ENCODE measurements around the gene LAMA3. TPM values are rescaled to one million over a fixed set of nuclear protein-coding genes. Genes with fewer than 3 reads are reported as not detected.

The LAMA3 gene
- total RNA-seq, 1 donor from 2014 or later: 9.4 TPM

GRCh38 chr18:23752796-23753195 is 63.5 kb downstream of the LAMA3 start:
- Mint-ChIP-seq H3K4me1 (ENCODE audit: unreplicated experiment) (peaks cover 4% of the 10 kb centered on the region), H3K9me3 (no peaks in the 10 kb centered on the region), H3K27ac (no peak overlapping the region), H3K36me3 (no peaks in the 10 kb centered on the region), H3K27me3 (peaks cover 4% of the 10 kb centered on the region), H3K4me3 (no peak overlapping the region)
- TF ChIP-seq CTCF (conservative IDR thresholded peaks at IDR 0.05): no peak
- DNase-seq (ENCODE audit: extremely low spot score, unreplicated experiment): no peak

GRCh38 chr18:23756590-23757436 is 67.6 kb downstream of the LAMA3 start:
- no peak overlapping the region for H3K27ac Mint-ChIP-seq
- TF ChIP-seq CTCF (conservative IDR thresholded peaks at IDR 0.05): no peak
- DNase-seq (ENCODE audit: extremely low spot score, unreplicated experiment): no peak

GRCh38 chr18:23757437-23757733 is 68.1 kb downstream of the LAMA3 start:
- H3K4me3 Mint-ChIP-seq: no peak overlapping the region
- H3K27me3 Mint-ChIP-seq: peaks cover 7% of the 10 kb centered on the region
- peaks cover 4% of the 10 kb centered on the region for H3K4me1 Mint-ChIP-seq (ENCODE audit: unreplicated experiment)
- H3K9me3 Mint-ChIP-seq: no peaks in the 10 kb centered on the region
- no peak overlapping the region for H3K27ac Mint-ChIP-seq
- peaks cover 4% of the 10 kb centered on the region for H3K36me3 Mint-ChIP-seq
- no peak for DNase-seq (ENCODE audit: extremely low spot score, unreplicated experiment)
- no peak for TF ChIP-seq CTCF (conservative IDR thresholded peaks at IDR 0.05)

More at GRCh38 chr18:23756590-23757436, 67.6 kb downstream of the LAMA3 start:
- Mint-ChIP-seq H3K4me1 (ENCODE audit: unreplicated experiment) (peaks cover 4% of the 10 kb centered on the region), H3K27me3 (peaks cover 7% of the 10 kb centered on the region), H3K36me3 (peaks cover 4% of the 10 kb centered on the region), H3K4me3 (no peak overlapping the region), H3K9me3 (no peaks in the 10 kb centered on the region)

DNA sequence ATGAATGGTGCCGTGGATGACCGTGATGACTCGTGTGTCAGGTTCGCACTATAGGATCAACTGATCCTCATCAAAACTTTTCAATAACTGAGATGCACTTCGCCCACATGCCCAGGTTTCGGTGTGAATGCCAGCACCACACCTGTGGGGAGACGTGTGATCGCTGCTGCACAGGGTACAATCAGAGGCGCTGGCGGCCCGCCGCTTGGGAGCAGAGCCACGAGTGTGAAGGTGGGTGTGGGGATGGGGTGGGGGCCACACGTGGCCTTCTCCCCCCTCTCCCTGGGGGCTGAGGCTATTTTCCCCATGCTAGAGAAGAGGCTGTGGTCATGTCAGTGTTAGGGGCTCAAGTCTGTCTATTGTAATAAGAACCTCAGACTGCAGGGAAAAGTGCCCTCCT is 69.0 kb downstream of the LAMA3 start:
- Mint-ChIP-seq H3K4me1 (ENCODE audit: unreplicated experiment) (peaks cover 4% of the 10 kb centered on the region), H3K4me3 (no peak overlapping the region), H3K27ac (no peak overlapping the region), H3K36me3 (peaks cover 4% of the 10 kb centered on the region), H3K27me3 (peaks cover 7% of the 10 kb centered on the region), H3K9me3 (no peaks in the 10 kb centered on the region)
- DNase-seq (ENCODE audit: extremely low spot score, unreplicated experiment): no peak
- no peak for TF ChIP-seq CTCF (conservative IDR thresholded peaks at IDR 0.05)

DNA sequence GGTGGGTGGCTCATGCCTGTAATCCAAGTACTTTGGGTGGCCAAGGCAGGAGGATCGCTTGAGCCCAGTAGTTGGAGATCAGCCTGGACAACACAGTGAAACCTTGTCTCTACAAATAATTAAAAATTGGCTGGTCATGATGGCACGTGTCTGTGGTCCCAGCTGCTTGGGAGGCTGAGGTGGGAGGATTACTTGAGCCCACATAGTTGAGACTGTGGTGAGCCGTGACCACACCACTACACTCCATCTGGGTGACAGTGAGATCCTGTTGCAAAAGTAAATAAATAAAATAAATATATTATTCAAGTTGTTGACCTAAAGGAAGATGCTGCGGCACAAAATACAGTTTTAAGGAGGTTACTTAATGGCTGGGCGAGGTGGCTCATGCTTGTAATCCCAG is 72.7 kb downstream of the LAMA3 start:
- peaks cover 7% of the 10 kb centered on the region for H3K27me3 Mint-ChIP-seq
- DNase-seq (ENCODE audit: extremely low spot score, unreplicated experiment): no peak
- H3K4me3 Mint-ChIP-seq: no peak overlapping the region
- no peak overlapping the region for H3K27ac Mint-ChIP-seq
- peaks cover 4% of the 10 kb centered on the region for H3K36me3 Mint-ChIP-seq
- peaks cover 4% of the 10 kb centered on the region for H3K4me1 Mint-ChIP-seq (ENCODE audit: unreplicated experiment)
- no peak for TF ChIP-seq CTCF (conservative IDR thresholded peaks at IDR 0.05)
- H3K9me3 Mint-ChIP-seq: peaks cover 3% of the 10 kb centered on the region
